Hepatocyte (in vitro differentiated cells): ENCODE measurements around the gene TTC38. TPM values are rescaled to one million over a fixed set of nuclear protein-coding genes. Genes with fewer than 3 reads are reported as not detected.

Experiments used
- DNase-seq: peaks from one replicate; pipeline ENCODE4 v3.0.0-alpha.2; 2016; ENCODE audit warnings: low spot score
- H2AFZ ChIP-seq: fragments of 200-600 bp; sonication (generic); 2 replicates; pipeline ENCODE4 v1.6.0; 2016; ENCODE audit warnings: antibody characterized with exemption, mild to moderate bottlenecking
- H3K27ac ChIP-seq: fragments of 200-600 bp; sonication (generic); 2 replicates; pipeline ENCODE4 v1.5.1; 2016; ENCODE audit warnings: mild to moderate bottlenecking
- H3K27me3 ChIP-seq: fragments of 200-600 bp; sonication (generic); 2 replicates; pipeline ENCODE4 v1.6.1; 2016
- H3K36me3 ChIP-seq: fragments of 200-600 bp; sonication (generic); replicated peaks from 2 replicates; pipeline ENCODE4 v1.5.1; 2016; ENCODE audit warnings: low read depth; ENCODE audit not compliant: insufficient read depth
- H3K4me1 ChIP-seq: fragments of 200-600 bp; sonication (generic); 2 replicates; pipeline ENCODE4 v1.5.1; 2016; ENCODE audit warnings: mild to moderate bottlenecking, moderate library complexity; ENCODE audit not compliant: insufficient read depth
- H3K4me2 ChIP-seq: fragments of 200-600 bp; sonication (generic); 2 replicates; pipeline ENCODE4 v1.6.0; 2016
- H3K4me3 ChIP-seq: fragments of 200-600 bp; sonication (generic); 2 replicates; pipeline ENCODE4 v1.5.1; 2016; ENCODE audit warnings: mild to moderate bottlenecking
- H3K79me2 ChIP-seq: fragments of 200-600 bp; sonication (generic); 2 replicates; pipeline ENCODE4 v1.6.0; 2017; ENCODE audit warnings: mild to moderate bottlenecking
- H3K9me2 ChIP-seq: fragments of 200-600 bp; sonication (generic); replicated peaks from 2 replicates; pipeline ENCODE4 v1.6.0; 2017; ENCODE audit warnings: mild to moderate bottlenecking; ENCODE audit not compliant: insufficient read depth
- H3K9me3 ChIP-seq: fragments of 200-600 bp; sonication (generic); 2 replicates; pipeline ENCODE4 v1.5.1; 2016; ENCODE audit warnings: low read depth, mild to moderate bottlenecking
- H4K20me1 ChIP-seq: fragments of 200-600 bp; sonication (generic); 2 replicates; pipeline ENCODE4 v1.6.0; 2016; ENCODE audit warnings: mild to moderate bottlenecking; ENCODE audit not compliant: insufficient read depth, poor library complexity, severe bottlenecking
- EZH2 ChIP-seq: fragments of 200-600 bp; sonication (generic); IDR thresholded peaks from 2 replicates; pipeline ENCODE4 v1.6.1; 2016; ENCODE audit warnings: antibody characterized with exemption, mild to moderate bottlenecking, borderline replicate concordance
- EZH2phosphoT487 ChIP-seq: fragments of 200-600 bp; sonication (generic); IDR thresholded peaks from one replicate; pipeline ENCODE4 v1.6.1; 2018; ENCODE audit warnings: antibody characterized with exemption, mild to moderate bottlenecking, low read depth, moderate library complexity; ENCODE audit not compliant: unreplicated experiment, severe bottlenecking
- WGBS: methylation state at CpG from one replicate; pipeline ENCODE4 v1.1.6; 2016; ENCODE audit warnings: low lambda C conversion rate; ENCODE audit errors: missing lambda C conversion rate; 5-methylcytosine and 5-hydroxymethylcytosine counted together
- polyA plus RNA-seq: library from polyadenylated mRNA; unstranded; fragments of >200 nt; fragmentation: Nextera tagmentation; extraction: Ambion mirVana; gene quantifications from 2 replicates; pipeline ENCODE4 v1.2.1, GENCODE V29; 2016
- total RNA-seq: library from RNA; depleted of rRNA; stranded (reverse); fragments of >200 nt; gene quantifications from 2 replicates; pipeline ENCODE4 v1.2.3, GENCODE V29; 2014
- TF ChIP-seq, protein P1 (sequence below): fragments of 200-600 bp; sonication (generic); IDR thresholded peaks from 2 replicates; pipeline ENCODE4 v1.5.1; 2016; ENCODE audit warnings: antibody characterized with exemption, mild to moderate bottlenecking; ENCODE audit not compliant: poor library complexity

The TTC38 gene
- total and polyA plus RNA-seq, 2 experiments from 2014 or later: 48.3 to 85.8 TPM

DNA sequence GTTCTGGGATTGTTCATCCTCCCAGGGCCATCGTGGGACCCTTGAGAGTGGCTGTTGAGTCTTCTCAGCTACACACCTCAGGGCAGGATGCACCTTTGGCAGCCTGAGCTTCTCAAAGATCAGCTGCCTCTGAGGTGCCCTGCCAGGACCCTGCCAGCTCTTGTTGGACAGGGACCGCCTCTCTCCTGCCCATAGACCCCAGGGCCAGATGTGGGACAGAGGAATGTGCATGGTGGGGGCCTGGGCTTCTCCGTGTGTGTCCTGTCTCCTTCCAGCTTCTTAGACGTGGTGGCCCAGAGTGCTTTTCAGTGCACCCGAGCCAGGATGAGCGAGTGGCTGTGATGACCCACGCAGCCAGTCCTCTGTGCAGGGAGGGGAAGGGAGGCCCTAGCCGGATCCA, 61.8 kb downstream of the TTC38 start:
- Histone ChIP-seq H3K27ac (no peak overlapping the region), H3K9me3 (no peaks in the 10 kb centered on the region), H3K79me2 (no peaks in the 10 kb centered on the region), H3K9me2 (no peaks in the 10 kb centered on the region), H3K36me3 (no peaks in the 10 kb centered on the region), H3K4me3 (no peak overlapping the region), H3K4me2 (no peak overlapping the region), H2AFZ (no peak overlapping the region), H3K4me1 (no peaks in the 10 kb centered on the region), H3K27me3 (no peaks in the 10 kb centered on the region), H4K20me1 (no peaks in the 10 kb centered on the region)
- TF ChIP-seq EZH2 (no peak), EZH2phosphoT487 (no peak)
- TF ChIP-seq, protein P1, sequence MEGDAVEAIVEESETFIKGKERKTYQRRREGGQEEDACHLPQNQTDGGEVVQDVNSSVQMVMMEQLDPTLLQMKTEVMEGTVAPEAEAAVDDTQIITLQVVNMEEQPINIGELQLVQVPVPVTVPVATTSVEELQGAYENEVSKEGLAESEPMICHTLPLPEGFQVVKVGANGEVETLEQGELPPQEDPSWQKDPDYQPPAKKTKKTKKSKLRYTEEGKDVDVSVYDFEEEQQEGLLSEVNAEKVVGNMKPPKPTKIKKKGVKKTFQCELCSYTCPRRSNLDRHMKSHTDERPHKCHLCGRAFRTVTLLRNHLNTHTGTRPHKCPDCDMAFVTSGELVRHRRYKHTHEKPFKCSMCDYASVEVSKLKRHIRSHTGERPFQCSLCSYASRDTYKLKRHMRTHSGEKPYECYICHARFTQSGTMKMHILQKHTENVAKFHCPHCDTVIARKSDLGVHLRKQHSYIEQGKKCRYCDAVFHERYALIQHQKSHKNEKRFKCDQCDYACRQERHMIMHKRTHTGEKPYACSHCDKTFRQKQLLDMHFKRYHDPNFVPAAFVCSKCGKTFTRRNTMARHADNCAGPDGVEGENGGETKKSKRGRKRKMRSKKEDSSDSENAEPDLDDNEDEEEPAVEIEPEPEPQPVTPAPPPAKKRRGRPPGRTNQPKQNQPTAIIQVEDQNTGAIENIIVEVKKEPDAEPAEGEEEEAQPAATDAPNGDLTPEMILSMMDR: no peak
- 93% methylated on average over 8 of the region's 8 CpGs for WGBS
- no peak for DNase-seq

DNA sequence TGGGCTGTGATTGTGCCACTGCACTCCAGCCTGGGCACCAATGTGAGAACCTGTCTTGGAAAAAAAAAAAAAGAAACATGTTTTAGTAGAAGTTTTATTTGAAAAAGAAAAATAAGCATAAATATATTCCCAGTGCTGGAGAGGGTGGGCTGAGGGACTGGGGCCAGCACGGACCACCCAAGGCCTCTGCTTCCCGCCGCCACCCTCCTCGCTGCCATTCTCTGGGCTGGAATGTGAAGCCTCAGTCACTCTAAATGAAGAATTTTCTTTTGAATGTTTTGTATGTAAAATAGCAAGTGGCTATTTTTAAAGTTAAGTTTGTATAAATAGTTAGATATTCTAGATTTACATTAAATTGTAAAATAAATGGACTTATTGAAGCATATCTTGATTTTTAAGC, 62.6 kb downstream of the TTC38 start:
- TF ChIP-seq EZH2 (no peak), EZH2phosphoT487 (no peak)
- TF ChIP-seq, protein P1: no peak
- 100% methylated on average over 4 of the region's 4 CpGs for WGBS
- DNase-seq: no peak
- H3K36me3 ChIP-seq: no peaks in the 10 kb centered on the region
- H3K79me2 ChIP-seq: no peaks in the 10 kb centered on the region
- no peak overlapping the region for H3K4me2 ChIP-seq
- H3K4me1 ChIP-seq: no peaks in the 10 kb centered on the region
- no peak overlapping the region for H2AFZ ChIP-seq
- no peaks in the 10 kb centered on the region for H3K27me3 ChIP-seq
- no peaks in the 10 kb centered on the region for H4K20me1 ChIP-seq
- H3K9me3 ChIP-seq: no peaks in the 10 kb centered on the region
- H3K9me2 ChIP-seq: no peaks in the 10 kb centered on the region
- H3K27ac ChIP-seq: no peak overlapping the region
- no peak overlapping the region for H3K4me3 ChIP-seq

DNA sequence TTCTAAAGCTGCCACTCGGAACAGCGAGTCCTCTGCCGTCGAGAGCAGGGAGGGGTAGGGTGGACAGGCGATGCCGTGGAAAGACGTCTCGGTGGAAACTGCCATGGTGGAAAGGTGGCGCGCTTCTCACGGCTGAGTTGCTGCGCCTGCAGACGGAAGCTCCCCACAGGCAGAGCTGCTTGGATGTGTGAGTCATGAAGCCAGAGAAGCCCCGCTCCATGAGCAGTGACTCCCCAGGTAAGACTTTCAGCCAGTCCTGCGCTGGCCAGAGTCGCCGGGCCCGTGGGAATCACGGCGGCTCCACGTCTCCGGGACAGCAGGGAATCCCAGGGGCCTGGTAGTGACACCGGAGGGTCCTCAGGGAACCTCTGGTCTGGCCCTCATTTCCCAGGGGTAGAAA, 63.7 kb downstream of the TTC38 start:
- no peak for TF ChIP-seq EZH2
- TF ChIP-seq, protein P1: no peak
- no peak for TF ChIP-seq EZH2phosphoT487
- H3K36me3 ChIP-seq: no peaks in the 10 kb centered on the region
- 99% methylated on average over 23 of the region's 23 CpGs for WGBS

More for the DNA sequence above, 63.7 kb downstream of the TTC38 start:
- Histone ChIP-seq H3K27ac (no peak overlapping the region), H3K9me3 (no peaks in the 10 kb centered on the region), H3K4me2 (no peak overlapping the region), H3K4me1 (no peaks in the 10 kb centered on the region), H4K20me1 (no peaks in the 10 kb centered on the region), H2AFZ (no peak overlapping the region), H3K4me3 (no peak overlapping the region), H3K27me3 (no peaks in the 10 kb centered on the region), H3K9me2 (no peaks in the 10 kb centered on the region), H3K79me2 (peaks cover 8% of the 10 kb centered on the region)
- DNase-seq: no peak
